Smooth muscle cell (in vitro differentiated cells): Measurements from ENCODE around the gene CAP2. TPM values are rescaled to one million over a fixed set of nuclear protein-coding genes. Genes with fewer than 3 reads are reported as not detected.

ENCODE experiments used
- DNase-seq: peaks from one replicate; lab custom pipeline; 2025; ENCODE audit not compliant: unreplicated experiment; lab: John Stamatoyannopoulos, UW
- H2AFZ ChIP-seq: fragments of 200-600 bp; sonication (generic); 2 replicates; pipeline ENCODE4 v1.6.0; 2016; ENCODE audit warnings: antibody characterized with exemption, low read depth, mild to moderate bottlenecking
- H3F3A ChIP-seq: fragments of 200-600 bp; sonication (generic); 2 replicates; pipeline ENCODE4 v1.6.0; 2017; ENCODE audit warnings: antibody characterized with exemption, low read depth
- H3K27ac ChIP-seq: fragments of 200-600 bp; sonication (generic); 2 replicates; pipeline ENCODE4 v1.5.1; 2016; ENCODE audit warnings: low read depth, mild to moderate bottlenecking
- H3K27me3 ChIP-seq: fragments of 200-600 bp; sonication (generic); 2 replicates; pipeline ENCODE4 v1.6.1; 2016; ENCODE audit warnings: low read depth, mild to moderate bottlenecking
- H3K36me3 ChIP-seq: fragments of 200-600 bp; sonication (generic); 2 replicates; pipeline ENCODE4 v1.5.1; 2016; ENCODE audit warnings: low read depth
- H3K4me1 ChIP-seq: fragments of 200-600 bp; sonication (generic); 2 replicates; pipeline ENCODE4 v1.5.1; 2016; ENCODE audit warnings: low read depth
- H3K4me2 ChIP-seq: fragments of 200-600 bp; sonication (generic); 2 replicates; pipeline ENCODE4 v1.6.0; 2016; ENCODE audit warnings: mild to moderate bottlenecking
- H3K4me3 ChIP-seq: fragments of 200-600 bp; sonication (generic); 2 replicates; pipeline ENCODE4 v1.5.1; 2016; ENCODE audit warnings: mild to moderate bottlenecking
- H3K79me2 ChIP-seq: fragments of 200-600 bp; sonication (generic); 2 replicates; pipeline ENCODE4 v1.6.0; 2016; ENCODE audit warnings: low read depth, mild to moderate bottlenecking
- H3K9ac ChIP-seq: fragments of 200-600 bp; sonication (generic); 2 replicates; pipeline ENCODE4 v1.6.0; 2016; ENCODE audit warnings: low read depth
- H3K9me3 ChIP-seq: fragments of 200-600 bp; sonication (generic); replicated peaks from 2 replicates; pipeline ENCODE4 v1.5.1; 2016; ENCODE audit warnings: low read depth
- H4K20me1 ChIP-seq: fragments of 200-600 bp; sonication (generic); 2 replicates; pipeline ENCODE4 v1.6.0; 2016; ENCODE audit warnings: low read depth
- WGBS: methylation state at CpG from one replicate; pipeline ENCODE4 v1.1.7; 2016; ENCODE audit warnings: low lambda C conversion rate; 5-methylcytosine and 5-hydroxymethylcytosine counted together
- polyA plus RNA-seq: library from polyadenylated mRNA; unstranded; fragments of >200 nt; fragmentation: Nextera tagmentation; extraction: Ambion mirVana; gene quantifications from 2 replicates; pipeline ENCODE4 v1.2.1, GENCODE V29; 2016
- total RNA-seq: library from RNA; depleted of rRNA; stranded (reverse); fragments of >200 nt; gene quantifications from 2 replicates; pipeline ENCODE4 v1.2.3, GENCODE V29; 2014
- TF ChIP-seq, protein P1 (sequence below): fragments of 200-600 bp; sonication (generic); IDR thresholded peaks from 2 replicates; pipeline ENCODE4 v1.5.1; 2017; ENCODE audit warnings: borderline replicate concordance, mild to moderate bottlenecking, antibody characterized with exemption; ENCODE audit not compliant: insufficient read depth, poor library complexity, severe bottlenecking

CAP2 gene
- total and polyA plus RNA-seq, 2 experiments from 2014 or later: 19.0 to 27.7 TPM

DNA sequence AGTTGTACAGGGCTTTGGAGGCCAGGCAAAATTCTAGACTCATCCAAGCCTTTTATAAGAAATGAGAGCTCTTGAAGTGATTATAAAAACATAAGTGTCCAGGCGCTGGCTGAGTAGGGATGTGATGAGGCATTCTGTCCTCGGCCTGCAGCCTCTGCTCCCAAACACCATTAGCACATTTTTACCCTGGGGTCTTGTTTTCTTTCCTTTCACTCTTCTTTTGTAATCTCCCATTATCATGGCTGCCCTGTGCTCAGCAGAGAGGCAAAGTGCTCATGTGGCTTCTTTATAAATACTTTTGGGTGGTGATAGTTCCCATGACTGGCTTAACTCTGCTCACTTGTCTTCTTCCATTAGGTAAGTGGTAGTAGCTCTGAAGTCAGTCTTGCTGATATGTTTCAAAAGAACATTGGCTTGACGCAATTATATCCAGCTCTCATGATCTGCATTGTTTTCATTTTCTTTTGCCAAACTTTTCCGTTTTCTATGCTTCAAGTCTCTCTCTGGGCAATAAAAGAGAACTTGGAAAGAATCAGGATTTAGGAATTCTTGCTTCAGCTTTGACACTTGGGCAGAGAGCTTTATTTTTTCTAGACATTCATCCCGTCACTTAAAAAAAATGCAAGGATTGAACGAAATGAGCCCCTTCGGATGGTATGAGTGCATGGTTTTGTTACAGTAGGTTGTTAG lies 61.1 kb downstream of the CAP2 start:
- TF ChIP-seq, protein P1, sequence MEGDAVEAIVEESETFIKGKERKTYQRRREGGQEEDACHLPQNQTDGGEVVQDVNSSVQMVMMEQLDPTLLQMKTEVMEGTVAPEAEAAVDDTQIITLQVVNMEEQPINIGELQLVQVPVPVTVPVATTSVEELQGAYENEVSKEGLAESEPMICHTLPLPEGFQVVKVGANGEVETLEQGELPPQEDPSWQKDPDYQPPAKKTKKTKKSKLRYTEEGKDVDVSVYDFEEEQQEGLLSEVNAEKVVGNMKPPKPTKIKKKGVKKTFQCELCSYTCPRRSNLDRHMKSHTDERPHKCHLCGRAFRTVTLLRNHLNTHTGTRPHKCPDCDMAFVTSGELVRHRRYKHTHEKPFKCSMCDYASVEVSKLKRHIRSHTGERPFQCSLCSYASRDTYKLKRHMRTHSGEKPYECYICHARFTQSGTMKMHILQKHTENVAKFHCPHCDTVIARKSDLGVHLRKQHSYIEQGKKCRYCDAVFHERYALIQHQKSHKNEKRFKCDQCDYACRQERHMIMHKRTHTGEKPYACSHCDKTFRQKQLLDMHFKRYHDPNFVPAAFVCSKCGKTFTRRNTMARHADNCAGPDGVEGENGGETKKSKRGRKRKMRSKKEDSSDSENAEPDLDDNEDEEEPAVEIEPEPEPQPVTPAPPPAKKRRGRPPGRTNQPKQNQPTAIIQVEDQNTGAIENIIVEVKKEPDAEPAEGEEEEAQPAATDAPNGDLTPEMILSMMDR: no peak
- H4K20me1 ChIP-seq: no peaks in the 10 kb centered on the region
- H3K4me1 ChIP-seq: no peaks in the 10 kb centered on the region
- H3K27ac ChIP-seq: peak overlapping the region; percentile 0
- no peaks in the 10 kb centered on the region for H3K27me3 ChIP-seq
- H3K36me3 ChIP-seq: no peaks in the 10 kb centered on the region
- 41% methylated on average over 7 of the region's 7 CpGs for WGBS
- no peak for DNase-seq
- H3K4me2 ChIP-seq: peak overlapping the region; percentile 20
- no peaks in the 10 kb centered on the region for H3K79me2 ChIP-seq
- H3K9ac ChIP-seq: no peak overlapping the region
- no peak overlapping the region for H3K4me3 ChIP-seq
- no peaks in the 10 kb centered on the region for H3K9me3 ChIP-seq
- H2AFZ ChIP-seq: no peak overlapping the region
- H3F3A ChIP-seq: no peaks in the 10 kb centered on the region

DNA sequence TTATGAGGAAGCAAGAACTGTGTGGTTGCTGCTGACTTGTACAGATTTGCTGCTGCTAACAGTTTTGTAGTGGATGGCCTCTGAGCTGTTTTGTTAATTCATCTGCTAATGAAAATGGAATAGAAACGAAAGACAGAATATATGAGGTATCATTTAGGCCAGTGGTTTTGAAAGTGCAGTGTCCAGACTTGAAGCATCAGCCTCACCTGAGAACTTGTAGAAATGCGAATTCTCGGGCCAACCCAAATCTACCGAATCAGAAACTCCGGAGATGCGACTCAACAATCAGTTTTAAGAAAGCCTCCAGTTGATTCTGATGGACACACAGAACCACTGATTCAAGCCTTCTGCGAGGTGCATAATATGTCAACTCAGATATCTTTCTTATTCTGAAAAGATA lies 62.5 kb downstream of the CAP2 start:
- TF ChIP-seq, protein P1: no peak
- Histone ChIP-seq H3K9me3 (no peaks in the 10 kb centered on the region), H4K20me1 (no peaks in the 10 kb centered on the region), H3K4me1 (no peaks in the 10 kb centered on the region), H3K9ac (no peak overlapping the region), H2AFZ (no peak overlapping the region), H3K27me3 (no peaks in the 10 kb centered on the region), H3F3A (no peaks in the 10 kb centered on the region), H3K27ac (no peak overlapping the region), H3K4me2 (no peak overlapping the region), H3K79me2 (no peaks in the 10 kb centered on the region), H3K36me3 (no peaks in the 10 kb centered on the region), H3K4me3 (no peak overlapping the region)
- DNase-seq: no peak
- 97% methylated on average over 7 of the region's 7 CpGs for WGBS

DNA sequence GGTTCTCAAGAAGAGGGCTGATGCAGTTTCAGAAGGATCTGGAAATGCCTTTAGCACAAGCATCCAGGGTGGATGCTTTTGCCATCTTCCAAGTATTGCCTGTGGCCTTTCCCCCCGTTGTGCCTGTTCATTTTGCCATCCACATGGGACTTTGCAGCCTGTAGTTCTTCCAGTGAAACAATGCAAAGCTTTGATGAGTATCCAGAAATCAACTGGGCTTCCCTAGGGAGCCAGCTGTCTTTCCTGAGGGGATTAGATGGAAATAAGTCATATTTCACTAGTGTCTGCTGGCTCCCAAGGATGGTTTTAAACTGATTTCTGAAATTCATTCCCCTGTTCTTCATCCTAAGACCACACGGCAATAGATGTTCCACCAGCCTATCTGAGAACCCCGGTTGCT lies 63.3 kb downstream of the CAP2 start:
- Histone ChIP-seq H3K27me3 (no peaks in the 10 kb centered on the region), H3K4me2 (no peak overlapping the region), H3K79me2 (no peaks in the 10 kb centered on the region), H3F3A (no peaks in the 10 kb centered on the region), H3K27ac (no peak overlapping the region), H3K4me3 (no peak overlapping the region), H2AFZ (no peak overlapping the region), H3K9me3 (no peaks in the 10 kb centered on the region), H3K9ac (no peak overlapping the region), H3K36me3 (no peaks in the 10 kb centered on the region), H4K20me1 (no peaks in the 10 kb centered on the region), H3K4me1 (no peaks in the 10 kb centered on the region)
- 72% methylated on average over 3 of the region's 3 CpGs for WGBS
- TF ChIP-seq, protein P1: no peak
- no peak for DNase-seq

GRCh38 chr6:17457405-17457804 lies 64.0 kb downstream of the CAP2 start:
- H3K4me2 ChIP-seq: no peak overlapping the region

More at GRCh38 chr6:17457405-17457804, 64.0 kb downstream of the CAP2 start:
- H3K27me3 ChIP-seq: no peaks in the 10 kb centered on the region
- H3K4me3 ChIP-seq: no peak overlapping the region
- H4K20me1 ChIP-seq: no peaks in the 10 kb centered on the region
- DNase-seq: no peak
- H3K27ac ChIP-seq: no peak overlapping the region
- H3K4me1 ChIP-seq: no peaks in the 10 kb centered on the region
- H3K36me3 ChIP-seq: no peaks in the 10 kb centered on the region
- 89% methylated on average over 4 of the region's 4 CpGs for WGBS
- no peaks in the 10 kb centered on the region for H3F3A ChIP-seq
- H2AFZ ChIP-seq: no peak overlapping the region
- no peaks in the 10 kb centered on the region for H3K9me3 ChIP-seq
- H3K9ac ChIP-seq: no peak overlapping the region
- no peaks in the 10 kb centered on the region for H3K79me2 ChIP-seq
- TF ChIP-seq, protein P1: no peak
